Head of caudate nucleus (tissue), 42 donors: ENCODE results near the gene SPATA16.

ENCODE experiments used
- DNase-seq, 42 donors: peaks; one replicate each; pipeline versions ENCODE4 v3.0.0 to v3.0.0-alpha.2; 2020 to 2021; ENCODE audit warnings: mixed read lengths in 7 of 42
- intact Hi-C: fragments of 100-400 bp; cut with DNase I; formaldehyde crosslinking; loops from one replicate; pipeline ENCODE4 v1.15.0; 2022

The SPATA16 gene

DNA sequence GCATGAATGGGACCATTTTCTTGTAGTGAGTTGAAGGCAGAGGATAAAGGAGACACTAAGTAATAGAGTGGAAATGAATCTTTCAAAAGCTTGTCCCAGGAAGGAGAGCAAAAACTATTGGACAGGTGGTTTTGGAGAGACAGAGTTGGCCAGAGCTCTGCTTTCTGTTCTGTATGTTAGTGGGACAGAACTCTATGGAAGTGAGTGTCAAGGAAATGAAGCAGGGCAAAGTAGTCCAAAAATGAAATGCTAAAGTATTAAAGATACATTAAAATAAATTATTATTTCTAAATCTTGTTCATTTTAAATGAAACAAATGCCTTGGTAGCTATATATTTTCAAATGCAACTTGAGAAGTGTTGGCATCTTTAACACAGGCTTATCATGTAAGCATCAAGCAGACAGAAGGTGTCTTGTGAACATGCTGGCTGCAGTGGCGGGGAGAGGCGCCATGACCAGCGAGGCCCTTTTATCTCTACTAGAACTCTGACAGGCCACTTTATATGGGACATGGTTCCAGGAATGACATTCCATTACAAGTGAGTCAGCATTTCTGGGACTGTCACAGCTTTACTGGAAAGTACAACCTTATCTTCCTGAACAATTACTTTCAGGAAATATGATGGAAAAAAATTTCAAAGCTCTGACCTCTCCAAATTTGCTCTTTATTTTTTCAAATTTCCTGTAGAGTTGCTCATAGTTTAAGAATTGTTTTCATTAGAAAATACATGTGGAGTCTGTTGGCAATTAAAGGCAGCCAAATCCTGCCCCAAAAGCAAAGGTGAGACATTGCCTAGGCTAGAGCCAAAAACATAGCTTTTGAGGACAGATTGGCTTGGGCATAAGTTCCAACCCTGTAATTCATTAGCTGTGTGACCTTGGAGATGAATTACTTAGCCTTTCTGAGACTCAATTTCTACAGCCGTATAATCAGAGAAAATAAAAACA is 284.0 kb downstream of the SPATA16 start:
- DNase-seq = no peak
- intact Hi-C loops = no loop called here

GRCh38 chr3:172855037-172855436 is 286.0 kb downstream of the SPATA16 start:
- intact Hi-C loops = no loop called here
- DNase-seq = no peak

DNA sequence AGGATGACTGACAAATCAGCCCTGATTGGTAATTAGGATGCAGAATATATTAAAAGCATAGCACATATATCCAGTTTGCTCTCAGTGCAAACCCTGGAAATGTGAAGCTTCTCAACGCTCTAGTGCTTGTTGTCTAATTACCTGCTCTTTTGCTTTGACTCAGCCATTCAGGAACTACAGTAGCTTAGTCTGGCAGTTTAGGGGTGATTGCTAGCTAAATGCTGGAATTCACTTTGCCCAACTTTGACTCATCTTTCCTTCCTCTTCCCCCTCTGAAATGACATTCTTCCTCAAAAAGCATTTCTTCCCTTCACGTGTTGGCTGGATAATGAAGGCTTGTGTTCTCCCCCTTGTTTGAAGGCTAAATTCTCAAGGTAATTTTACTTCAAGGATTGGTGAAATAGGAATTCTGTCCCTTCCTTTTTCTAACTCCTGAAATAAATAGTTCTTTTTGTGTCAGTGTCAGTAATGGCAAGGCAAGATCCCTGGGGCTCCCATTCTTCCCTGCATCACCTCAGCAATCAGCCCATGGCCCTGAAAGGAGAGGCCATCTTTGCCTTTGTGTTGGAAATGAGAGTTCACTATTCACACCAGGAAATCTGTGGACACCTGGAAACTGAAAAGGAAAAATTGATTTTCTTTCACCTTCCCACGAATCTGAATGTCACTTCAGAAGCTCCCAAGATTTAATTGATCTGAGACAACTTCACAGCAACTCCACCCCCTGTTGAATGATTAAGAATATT is 286.9 kb downstream of the SPATA16 start:
- DNase-seq = no peak
- intact Hi-C loops = no loop called here

GRCh38 chr3:172853005-172853404 is 288.0 kb downstream of the SPATA16 start:
- intact Hi-C loops = no loop called here
- no peak for DNase-seq

DNA sequence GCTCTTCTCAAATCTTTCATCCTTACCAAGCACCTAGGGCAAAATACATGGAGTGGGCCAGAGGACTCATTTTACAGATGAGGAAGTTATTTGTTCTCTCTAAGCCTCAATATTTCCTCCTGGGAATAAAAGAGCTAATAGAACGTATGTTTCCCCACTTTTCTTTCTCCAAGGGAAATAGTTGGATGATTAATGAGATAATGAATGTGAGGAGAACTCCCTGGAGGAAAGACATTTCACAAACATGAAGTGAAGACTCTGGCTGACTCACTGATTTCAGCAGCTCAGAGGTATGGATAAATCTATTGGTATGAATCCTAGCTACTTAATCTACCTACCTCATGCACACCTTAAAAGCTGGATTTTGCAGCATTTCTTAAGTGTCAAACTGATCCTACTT is 292.1 kb downstream of the SPATA16 start:
- peak in 3 of 42 donors; percentile 11 to 40 (median 16) for DNase-seq
- intact Hi-C loops = no loop called here

GRCh38 chr3:172847292-172847691 is 293.7 kb downstream of the SPATA16 start:
- intact Hi-C loops = no loop called here
- no peak for DNase-seq

DNA sequence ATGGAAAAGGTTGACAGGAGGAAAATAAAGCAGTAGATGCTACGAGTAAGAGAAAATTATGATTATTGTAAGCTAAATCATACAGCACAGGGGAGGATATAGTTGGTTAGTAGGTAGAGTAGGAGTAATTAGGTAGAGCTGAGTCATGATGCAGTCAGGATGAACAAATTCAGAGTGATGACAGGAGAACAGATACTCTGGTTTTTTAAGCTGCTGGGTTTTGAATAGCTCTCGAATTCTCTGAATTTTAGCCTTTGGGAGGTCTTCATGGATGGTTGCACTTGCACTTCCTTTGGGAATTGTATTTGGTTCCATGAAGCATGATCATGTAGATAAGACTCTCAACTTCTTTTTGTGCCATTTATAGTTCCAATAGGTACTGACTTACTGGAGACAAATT is 294.3 kb downstream of the SPATA16 start:
- DNase-seq = peak in 4 of 42 donors; percentile 12 to 28 (median 14)
- intact Hi-C loops = no loop called here

GRCh38 chr3:172846103-172846561 is 294.9 kb downstream of the SPATA16 start:
- DNase-seq = peak in 14 of 42 donors; percentile 12 to 53 (median 27)
- intact Hi-C loops = no loop called here

- intact Hi-C loops = no loop called here
- DNase-seq = no peak
Measured at GRCh38 chr3:172844428-172844827, 296.6 kb downstream of the SPATA16 start.

DNA sequence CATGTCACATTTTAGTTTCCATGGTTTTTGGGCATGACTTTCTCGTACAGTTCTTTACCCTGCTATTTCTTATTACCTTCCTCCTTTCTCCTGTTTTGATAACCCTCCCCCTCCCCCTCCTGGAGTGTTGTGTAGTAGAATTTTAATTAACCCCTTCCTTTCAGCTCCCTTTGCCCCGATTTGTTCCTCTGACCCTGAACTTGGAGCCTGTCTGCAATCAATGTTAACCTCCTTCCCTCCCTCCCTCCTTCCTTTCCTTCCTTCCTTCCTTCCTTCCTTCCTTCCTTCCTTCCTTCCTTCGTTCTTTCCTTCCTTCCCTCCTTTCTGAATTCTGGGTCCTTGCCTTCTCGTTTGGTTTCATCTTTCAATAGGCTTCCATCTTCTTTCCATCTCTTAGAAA is 300.1 kb downstream of the SPATA16 start:
- intact Hi-C loops = no loop called here
- no peak for DNase-seq

DNA sequence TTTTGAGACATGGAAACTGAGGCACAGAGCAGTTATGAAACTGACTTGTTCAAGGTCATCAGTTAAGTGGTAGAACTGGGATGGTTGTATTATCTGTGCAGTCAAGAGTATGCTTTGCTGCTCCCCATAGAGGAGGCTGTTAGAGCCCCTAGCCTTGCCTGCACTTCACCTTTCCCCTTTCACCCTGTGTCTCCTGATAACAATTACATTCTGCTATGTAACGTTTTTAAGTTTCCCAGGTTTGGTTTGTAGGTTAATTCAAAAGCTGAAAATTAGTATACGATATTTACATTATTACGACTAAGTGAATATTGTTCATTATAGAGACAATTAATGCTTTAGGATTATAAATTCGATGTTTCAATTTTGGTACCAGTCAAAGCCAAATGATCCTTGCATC is 300.6 kb downstream of the SPATA16 start:
- intact Hi-C loops = no loop called here
- no peak for DNase-seq

GRCh38 chr3:172839679-172840078 is 301.4 kb downstream of the SPATA16 start:
- intact Hi-C loops = loop anchor here (10.0 kb wide), 1 partner anchor 205 kb away; no protein-coding TSS in a partner anchor

More at GRCh38 chr3:172839679-172840078, 301.4 kb downstream of the SPATA16 start:
- peak in 2 of 42 donors; percentile 7 to 22 for DNase-seq
